ENCODE measurements around the gene DENND4A.

- TF ChIP-seq POLR2AphosphoS5 (IDR thresholded peaks at IDR 0.05; ENCODE audit: borderline replicate concordance, low read depth, low read length), result no peak
- TF ChIP-seq EZH2 (IDR thresholded peaks at IDR 0.05), result no peak
- no peak for TF ChIP-seq FOXP2 (optimal IDR thresholded peaks at IDR 0.05; ENCODE audit: control extremely low read depth, extremely low read length, insufficient read depth)
Measured at GRCh38 chr15:65740148-65740547, 51.9 kb downstream of the DENND4A start.
